AG09319 (cell line): ENCODE results near the gene SERTAD2.

Source experiments
- DNase-seq: peaks from one replicate; pipeline ENCODE4 v3.0.0-alpha.2; 2010; ENCODE audit warnings: low read depth; ENCODE audit errors: extremely low read depth
- TF ChIP-seq, protein P1 (sequence below): IDR thresholded peaks from 2 replicates; pipeline ENCODE4 v1.5.1; 2011; ENCODE audit warnings: low read depth, mild to moderate bottlenecking, inconsistent platforms, low read length, moderate library complexity

SERTAD2 gene

DNA sequence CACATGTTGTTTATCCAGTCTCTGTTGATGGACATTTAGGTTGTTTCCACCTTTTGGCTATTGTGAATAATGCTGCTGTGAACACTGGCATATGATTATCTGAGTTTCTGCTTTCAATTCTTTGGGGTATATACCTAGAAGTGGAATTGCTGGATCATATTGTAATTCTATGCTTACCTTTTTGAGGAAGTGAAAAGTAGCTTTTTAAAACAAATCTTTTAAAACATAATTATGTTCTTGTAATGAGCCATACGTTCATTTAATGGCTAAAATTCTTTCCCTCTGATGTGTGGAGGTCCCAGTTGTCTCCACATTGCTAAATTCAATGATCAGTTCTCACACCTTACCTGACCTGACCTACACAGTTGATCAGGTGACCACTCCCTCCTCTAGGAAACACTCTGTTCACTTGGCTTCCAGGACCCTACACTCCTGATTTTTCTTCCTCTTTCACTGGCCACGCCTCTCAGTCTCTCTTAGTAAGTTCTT, 27.8 kb upstream of the SERTAD2 start:
- DNase-seq: no peak
- TF ChIP-seq, protein P1, sequence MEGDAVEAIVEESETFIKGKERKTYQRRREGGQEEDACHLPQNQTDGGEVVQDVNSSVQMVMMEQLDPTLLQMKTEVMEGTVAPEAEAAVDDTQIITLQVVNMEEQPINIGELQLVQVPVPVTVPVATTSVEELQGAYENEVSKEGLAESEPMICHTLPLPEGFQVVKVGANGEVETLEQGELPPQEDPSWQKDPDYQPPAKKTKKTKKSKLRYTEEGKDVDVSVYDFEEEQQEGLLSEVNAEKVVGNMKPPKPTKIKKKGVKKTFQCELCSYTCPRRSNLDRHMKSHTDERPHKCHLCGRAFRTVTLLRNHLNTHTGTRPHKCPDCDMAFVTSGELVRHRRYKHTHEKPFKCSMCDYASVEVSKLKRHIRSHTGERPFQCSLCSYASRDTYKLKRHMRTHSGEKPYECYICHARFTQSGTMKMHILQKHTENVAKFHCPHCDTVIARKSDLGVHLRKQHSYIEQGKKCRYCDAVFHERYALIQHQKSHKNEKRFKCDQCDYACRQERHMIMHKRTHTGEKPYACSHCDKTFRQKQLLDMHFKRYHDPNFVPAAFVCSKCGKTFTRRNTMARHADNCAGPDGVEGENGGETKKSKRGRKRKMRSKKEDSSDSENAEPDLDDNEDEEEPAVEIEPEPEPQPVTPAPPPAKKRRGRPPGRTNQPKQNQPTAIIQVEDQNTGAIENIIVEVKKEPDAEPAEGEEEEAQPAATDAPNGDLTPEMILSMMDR: no peak

DNA sequence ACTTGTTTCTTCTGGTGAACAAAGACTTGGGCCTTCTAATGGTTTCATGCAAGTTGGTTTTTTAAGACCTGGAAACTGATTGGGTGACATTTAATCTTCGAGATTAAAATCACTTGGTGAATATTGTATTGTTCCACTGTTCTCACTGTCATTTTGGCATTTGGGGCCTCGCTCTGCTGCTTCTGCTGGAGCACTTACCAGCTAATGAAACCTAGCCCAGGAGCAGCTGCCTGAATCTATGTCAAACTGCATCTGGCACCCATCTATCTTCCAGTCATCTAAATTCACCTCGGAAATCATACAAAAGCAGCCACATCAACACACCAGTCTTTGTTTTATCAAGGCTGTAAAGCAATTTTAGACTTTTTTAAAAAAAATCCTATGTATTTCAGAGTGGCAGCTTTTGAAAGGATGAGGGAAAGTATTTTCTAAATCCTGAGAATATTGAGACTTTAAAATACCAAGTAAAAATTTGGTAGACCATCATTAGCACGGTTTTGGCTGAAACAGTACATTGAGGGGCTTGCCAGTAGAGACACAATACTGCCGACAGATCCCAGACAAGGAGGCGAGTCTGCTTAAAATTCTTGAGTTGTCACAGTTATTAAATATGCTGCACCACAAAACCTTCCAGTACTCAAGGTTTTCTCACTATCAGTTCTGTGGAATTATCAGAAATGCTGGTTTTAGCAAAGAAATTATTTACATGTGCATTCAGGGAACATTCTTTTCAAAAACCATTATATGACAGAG, 26.1 kb upstream of the SERTAD2 start:
- DNase-seq: no peak
- TF ChIP-seq, protein P1: no peak

DNA sequence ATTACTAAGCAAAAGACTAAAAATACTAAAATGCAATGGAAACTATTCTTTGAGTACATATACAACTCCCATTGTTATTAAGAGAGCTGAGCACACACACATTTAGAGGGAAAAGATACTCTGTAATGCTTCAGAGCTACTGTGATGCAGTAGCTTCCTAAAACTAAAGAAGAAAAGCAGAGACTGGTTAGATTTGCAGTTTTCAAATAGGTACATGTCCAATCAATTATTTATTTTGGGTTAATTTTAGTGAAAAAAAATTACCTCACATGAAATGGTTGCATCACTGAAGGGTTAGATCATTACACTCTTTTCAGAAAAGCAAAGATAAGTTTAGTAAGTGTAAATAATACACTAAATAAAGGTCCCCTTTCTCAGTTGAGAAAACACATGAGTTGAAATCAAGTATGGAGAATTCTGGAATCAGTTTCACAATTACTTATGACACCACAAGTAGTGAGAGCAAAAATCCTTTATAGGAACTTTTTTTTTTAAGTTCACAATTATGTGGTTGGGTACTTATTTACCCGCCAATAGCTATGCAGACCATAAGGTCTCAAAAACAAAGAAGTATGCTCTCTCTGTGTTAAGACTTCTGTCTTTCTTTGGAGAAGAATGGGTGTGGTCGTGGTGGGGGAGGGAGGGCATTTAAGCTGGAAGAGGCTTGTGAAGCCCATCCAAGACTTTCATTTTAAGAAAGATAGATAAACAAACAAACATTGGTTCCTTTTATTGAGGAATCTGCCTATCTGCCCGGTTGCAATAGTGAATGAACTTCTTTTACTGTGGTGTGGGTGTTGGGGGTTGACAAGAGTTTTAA, 25.3 kb upstream of the SERTAD2 start:
- DNase-seq: no peak
- TF ChIP-seq, protein P1: no peak

DNA sequence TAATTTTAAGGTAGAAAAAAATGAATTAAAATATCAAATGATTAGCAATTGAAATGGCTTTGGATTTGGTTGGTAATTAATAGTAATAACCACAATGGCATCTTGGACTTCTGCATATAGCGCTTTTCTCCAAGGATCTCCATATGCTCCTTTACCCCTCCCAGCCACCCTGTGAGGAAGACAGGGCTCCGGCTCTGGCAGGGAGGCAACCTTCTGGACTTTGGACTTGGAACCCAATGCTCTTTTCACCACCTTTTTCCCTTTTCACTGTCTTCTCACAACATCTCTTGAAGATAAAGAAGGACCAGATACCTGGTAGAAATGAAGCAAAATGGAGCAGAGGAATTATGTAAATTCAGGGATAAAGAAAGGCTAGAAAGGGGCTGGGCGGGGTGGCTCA, 23.8 kb upstream of the SERTAD2 start:
- TF ChIP-seq, protein P1: no peak

DNA sequence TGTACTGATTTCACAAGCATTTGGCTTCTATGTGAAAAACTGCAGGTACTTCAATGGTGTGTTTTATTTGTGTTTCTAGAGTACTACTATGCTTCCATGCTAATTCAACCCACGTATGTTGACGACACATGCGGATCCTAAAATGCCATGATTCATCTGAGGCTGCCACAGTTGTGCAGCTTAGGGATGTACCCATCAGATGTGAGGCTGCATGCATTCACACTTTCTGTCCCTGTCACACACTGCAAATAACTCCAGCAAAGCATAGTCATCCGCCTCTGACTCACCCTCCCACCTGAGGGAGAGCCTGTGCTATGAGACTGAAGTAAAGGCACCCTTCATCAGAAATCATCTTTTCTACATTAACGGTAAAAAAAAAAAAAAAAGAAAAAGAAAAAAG, 22.1 kb upstream of the SERTAD2 start:
- DNase-seq: no peak
- TF ChIP-seq, protein P1: no peak

More for the DNA sequence above, 23.8 kb upstream of the SERTAD2 start:
- DNase-seq: no peak

- no peak for DNase-seq
- TF ChIP-seq, protein P1: no peak
These were observed 19.0 kb upstream of the SERTAD2 start for GRCh38 chr2:64672708-64673107.

GRCh38 chr2:64670047-64670446, 16.3 kb upstream of the SERTAD2 start:
- TF ChIP-seq, protein P1: no peak

More at GRCh38 chr2:64670047-64670446, 16.3 kb upstream of the SERTAD2 start:
- DNase-seq: no peak
